Esophagus squamous epithelium (tissue), 4 donors: ENCODE measurements around the gene CHPT1.

ENCODE experiments used
- CTCF ChIP-seq, 6 experiments: fragments of 450-650 bp in 4 of 6; fragments of 200-600 bp in 2 of 6; sonication (generic) in 2 of 6; IDR thresholded peaks; one replicate each; pipeline ENCODE4 v1.5.1; 2016 to 2019; ENCODE audit warnings: antibody characterized with exemption in 6 of 6, mild to moderate bottlenecking in 4 of 6, moderate library complexity in 4 of 6
- POLR2A ChIP-seq, 4 donors: fragments of 450-650 bp; IDR thresholded peaks; one replicate each; pipeline ENCODE4 v1.6.1; 2017; ENCODE audit warnings: antibody characterized with exemption in 4 of 4, mild to moderate bottlenecking in 4 of 4, moderate library complexity in 3 of 4

GRCh38 chr12:101720118-101720517, 22.7 kb downstream of the CHPT1 start:
- TF ChIP-seq CTCF (IDR thresholded peaks at IDR 0.05) (no peak), POLR2A (IDR thresholded peaks at IDR 0.05) (no peak)
